Measurements from ENCODE around the gene GABRA6. TPM values are rescaled to one million over a fixed set of nuclear protein-coding genes. Genes with fewer than 3 reads are reported as not detected.
"Not testable (repeated sequence)": the region's sequence is repeated elsewhere in the genome, so short reads cannot be mapped to it uniquely, and the experiment has no call there.

GABRA6 gene
- not detected for total RNA-seq

DNA sequence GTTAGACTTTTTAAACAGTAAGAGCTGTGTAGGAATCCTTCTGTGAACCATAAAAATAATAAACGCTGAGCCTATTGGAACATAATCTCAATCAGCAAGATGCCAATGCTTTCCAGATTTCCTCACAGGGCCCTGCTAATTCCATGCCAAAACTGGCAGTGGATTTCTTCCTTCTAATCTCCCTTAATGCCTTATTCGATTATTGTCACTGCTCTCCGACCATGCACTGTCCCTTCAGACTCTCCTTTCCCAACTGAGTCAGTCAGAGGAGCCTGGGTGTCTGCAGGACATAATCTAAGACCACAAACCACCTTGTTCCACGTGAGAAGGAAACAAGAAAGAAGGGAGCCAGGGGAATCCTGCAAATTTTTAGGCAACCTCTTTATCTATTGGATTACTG is at the start of gene GABRA6:
GABRA6 (plus strand) TSS at position 261 of the 400 bp plus-strand sequence. CDS start 269 bp downstream, outside the sequence.
- H3K9me3 ChIP-seq (ENCODE audit: control insufficient read depth in 3 of 3, low read length in 3 of 3), result no peaks in the 10 kb centered on the region
- no peak within 1 kb of the TSS for H3K9ac ChIP-seq (ENCODE audit: low read depth in 1 of 3, low read length in 3 of 3)
- no peak within 1 kb of the TSS for H3K27ac ChIP-seq (ENCODE audit: low read depth, low read length)
- no peaks in the 10 kb centered on the region for H3K4me1 ChIP-seq (ENCODE audit: control insufficient read depth in 3 of 3, insufficient read depth in 3 of 3, low read length in 3 of 3)
- H3K27me3 ChIP-seq (ENCODE audit: control insufficient read depth in 3 of 3, insufficient read depth in 3 of 3, low read length in 3 of 3), result no peaks in the 10 kb centered on the region
- H3K4me3 ChIP-seq (ENCODE audit: low read length in 3 of 3), result no peak within 1 kb of the TSS
- H3K36me3 ChIP-seq (ENCODE audit: control insufficient read depth in 3 of 3, insufficient read depth in 3 of 3, low read length in 3 of 3), result no peaks in the 10 kb centered on the region

- Histone ChIP-seq H3K4me3 (ENCODE audit: low read length in 3 of 3) (no peak overlapping the region), H3K36me3 (ENCODE audit: control insufficient read depth in 3 of 3, insufficient read depth in 3 of 3, low read length in 3 of 3) (no peaks in the 10 kb centered on the region), H3K9me3 (ENCODE audit: control insufficient read depth in 3 of 3, low read length in 3 of 3) (no peaks in the 10 kb centered on the region), H3K27ac (ENCODE audit: low read depth, low read length) (no peak overlapping the region), H3K9ac (ENCODE audit: low read depth in 1 of 3, low read length in 3 of 3) (no peak overlapping the region), H3K4me1 (ENCODE audit: control insufficient read depth in 3 of 3, insufficient read depth in 3 of 3, low read length in 3 of 3) (no peaks in the 10 kb centered on the region), H3K27me3 (ENCODE audit: control insufficient read depth in 3 of 3, insufficient read depth in 3 of 3, low read length in 3 of 3) (no peaks in the 10 kb centered on the region)
These were observed 47.9 kb upstream of the GABRA6 start for GRCh38 chr5:161637591-161637990.

- Histone ChIP-seq H3K27me3 (ENCODE audit: control insufficient read depth in 3 of 3, insufficient read depth in 3 of 3, low read length in 3 of 3) (no peaks in the 10 kb centered on the region), H3K4me1 (ENCODE audit: control insufficient read depth in 3 of 3, insufficient read depth in 3 of 3, low read length in 3 of 3) (no peaks in the 10 kb centered on the region), H3K9me3 (ENCODE audit: control insufficient read depth in 3 of 3, low read length in 3 of 3) (no peaks in the 10 kb centered on the region), H3K4me3 (ENCODE audit: low read length in 3 of 3) (no peak overlapping the region), H3K36me3 (ENCODE audit: control insufficient read depth in 3 of 3, insufficient read depth in 3 of 3, low read length in 3 of 3) (no peaks in the 10 kb centered on the region), H3K27ac (ENCODE audit: low read depth, low read length) (no peak overlapping the region), H3K9ac (ENCODE audit: low read depth in 1 of 3, low read length in 3 of 3) (no peak overlapping the region)
These were observed 44.1 kb upstream of the GABRA6 start for GRCh38 chr5:161641444-161641843.

- H3K9ac ChIP-seq (ENCODE audit: low read depth in 1 of 3, low read length in 3 of 3), result no peak overlapping the region
- H3K27ac ChIP-seq (ENCODE audit: low read depth, low read length), result no peak overlapping the region
- no peaks in the 10 kb centered on the region for H3K36me3 ChIP-seq (ENCODE audit: control insufficient read depth in 3 of 3, insufficient read depth in 3 of 3, low read length in 3 of 3)
- no peak overlapping the region for H3K4me3 ChIP-seq (ENCODE audit: low read length in 3 of 3)
- H3K27me3 ChIP-seq (ENCODE audit: control insufficient read depth in 3 of 3, insufficient read depth in 3 of 3, low read length in 3 of 3), result no peaks in the 10 kb centered on the region
- no peaks in the 10 kb centered on the region for H3K9me3 ChIP-seq (ENCODE audit: control insufficient read depth in 3 of 3, low read length in 3 of 3)
- no peaks in the 10 kb centered on the region for H3K4me1 ChIP-seq (ENCODE audit: control insufficient read depth in 3 of 3, insufficient read depth in 3 of 3, low read length in 3 of 3)
These were observed 40.3 kb upstream of the GABRA6 start for GRCh38 chr5:161645264-161645663.

DNA sequence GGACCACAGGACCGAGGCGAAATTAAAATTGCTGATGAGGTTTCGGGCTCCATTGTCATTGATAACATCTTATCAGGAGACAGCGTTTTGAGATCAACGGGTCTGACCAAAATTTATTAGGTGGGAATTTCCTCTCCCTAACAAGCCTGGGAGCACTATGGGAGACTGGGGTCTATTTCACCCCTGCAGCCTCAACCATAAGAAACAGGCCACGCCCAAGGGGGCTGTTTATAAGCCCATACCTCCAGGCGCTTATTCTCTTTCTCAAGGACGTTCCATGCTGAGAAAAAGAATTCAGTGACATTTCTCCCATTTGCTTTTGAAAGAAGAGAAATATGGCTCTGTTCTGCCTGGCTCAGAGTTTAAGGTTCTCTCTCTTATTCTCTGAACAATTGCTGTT is 33.6 kb upstream of the GABRA6 start:
- H3K27ac ChIP-seq (ENCODE audit: low read depth, low read length); H3K9me3 ChIP-seq (ENCODE audit: control insufficient read depth in 3 of 3, low read length in 3 of 3); H3K36me3 ChIP-seq (ENCODE audit: control insufficient read depth in 3 of 3, insufficient read depth in 3 of 3, low read length in 3 of 3); H3K9ac ChIP-seq (ENCODE audit: low read depth in 1 of 3, low read length in 3 of 3); H3K4me3 ChIP-seq (ENCODE audit: low read length in 3 of 3); H3K27me3 ChIP-seq (ENCODE audit: control insufficient read depth in 3 of 3, insufficient read depth in 3 of 3, low read length in 3 of 3); H3K4me1 ChIP-seq (ENCODE audit: control insufficient read depth in 3 of 3, insufficient read depth in 3 of 3, low read length in 3 of 3): not testable (repeated sequence)

- Histone ChIP-seq H3K27ac (ENCODE audit: low read depth, low read length) (no peak overlapping the region), H3K27me3 (ENCODE audit: control insufficient read depth in 3 of 3, insufficient read depth in 3 of 3, low read length in 3 of 3) (no peaks in the 10 kb centered on the region), H3K9me3 (ENCODE audit: control insufficient read depth in 3 of 3, low read length in 3 of 3) (peaks cover 0 to 2% (median 0%) of the 10 kb centered on the region in 3 donors), H3K9ac (ENCODE audit: low read depth in 1 of 3, low read length in 3 of 3) (no peak overlapping the region), H3K36me3 (ENCODE audit: control insufficient read depth in 3 of 3, insufficient read depth in 3 of 3, low read length in 3 of 3) (no peaks in the 10 kb centered on the region), H3K4me1 (ENCODE audit: control insufficient read depth in 3 of 3, insufficient read depth in 3 of 3, low read length in 3 of 3) (no peaks in the 10 kb centered on the region), H3K4me3 (ENCODE audit: low read length in 3 of 3) (no peak overlapping the region)
These were observed 24.7 kb upstream of the GABRA6 start for GRCh38 chr5:161660806-161661205.

- Histone ChIP-seq H3K9ac (ENCODE audit: low read depth in 1 of 3, low read length in 3 of 3) (no peak overlapping the region), H3K9me3 (ENCODE audit: control insufficient read depth in 3 of 3, low read length in 3 of 3) (peaks cover 0 to 3% (median 0%) of the 10 kb centered on the region in 3 donors), H3K4me1 (ENCODE audit: control insufficient read depth in 3 of 3, insufficient read depth in 3 of 3, low read length in 3 of 3) (no peaks in the 10 kb centered on the region), H3K36me3 (ENCODE audit: control insufficient read depth in 3 of 3, insufficient read depth in 3 of 3, low read length in 3 of 3) (no peaks in the 10 kb centered on the region), H3K4me3 (ENCODE audit: low read length in 3 of 3) (no peak overlapping the region), H3K27me3 (ENCODE audit: control insufficient read depth in 3 of 3, insufficient read depth in 3 of 3, low read length in 3 of 3) (no peaks in the 10 kb centered on the region), H3K27ac (ENCODE audit: low read depth, low read length) (no peak overlapping the region)
These were observed 22.1 kb upstream of the GABRA6 start for GRCh38 chr5:161663431-161663830.

DNA sequence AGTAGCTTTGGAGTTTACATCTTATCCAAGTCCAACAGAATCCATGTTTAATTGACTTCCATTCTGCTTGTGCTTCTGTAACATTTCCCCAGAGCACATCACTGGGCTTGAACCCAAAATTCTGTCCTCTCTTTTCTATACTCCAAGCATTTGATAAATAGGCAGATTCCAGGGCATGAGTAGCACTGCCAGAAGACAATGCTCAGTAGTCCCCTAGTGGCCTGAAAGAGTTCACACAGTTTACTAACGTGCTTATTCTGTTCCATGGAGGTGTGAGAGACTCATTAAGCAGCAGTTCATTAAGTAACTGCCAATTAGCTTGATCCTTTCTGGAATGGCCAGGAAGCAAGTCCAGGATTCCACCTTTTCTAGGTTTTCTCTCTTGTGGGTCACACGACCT is 9.4 kb upstream of the GABRA6 start:
- Histone ChIP-seq H3K27ac (ENCODE audit: low read depth, low read length) (no peak overlapping the region), H3K27me3 (ENCODE audit: control insufficient read depth in 3 of 3, insufficient read depth in 3 of 3, low read length in 3 of 3) (no peaks in the 10 kb centered on the region), H3K9me3 (ENCODE audit: control insufficient read depth in 3 of 3, low read length in 3 of 3) (no peaks in the 10 kb centered on the region), H3K36me3 (ENCODE audit: control insufficient read depth in 3 of 3, insufficient read depth in 3 of 3, low read length in 3 of 3) (no peaks in the 10 kb centered on the region), H3K9ac (ENCODE audit: low read depth in 1 of 3, low read length in 3 of 3) (no peak overlapping the region), H3K4me1 (ENCODE audit: control insufficient read depth in 3 of 3, insufficient read depth in 3 of 3, low read length in 3 of 3) (no peaks in the 10 kb centered on the region), H3K4me3 (ENCODE audit: low read length in 3 of 3) (no peak overlapping the region)

- H3K9ac ChIP-seq (ENCODE audit: low read depth in 1 of 3, low read length in 3 of 3), result no peak overlapping the region
- no peaks in the 10 kb centered on the region for H3K27me3 ChIP-seq (ENCODE audit: control insufficient read depth in 3 of 3, insufficient read depth in 3 of 3, low read length in 3 of 3)
- H3K36me3 ChIP-seq (ENCODE audit: control insufficient read depth in 3 of 3, insufficient read depth in 3 of 3, low read length in 3 of 3), result no peaks in the 10 kb centered on the region
- H3K4me3 ChIP-seq (ENCODE audit: low read length in 3 of 3), result no peak overlapping the region
- H3K27ac ChIP-seq (ENCODE audit: low read depth, low read length), result no peak overlapping the region
- H3K4me1 ChIP-seq (ENCODE audit: control insufficient read depth in 3 of 3, insufficient read depth in 3 of 3, low read length in 3 of 3), result no peaks in the 10 kb centered on the region
- no peaks in the 10 kb centered on the region for H3K9me3 ChIP-seq (ENCODE audit: control insufficient read depth in 3 of 3, low read length in 3 of 3)
These were observed 628 bp downstream of the GABRA6 start for GRCh38 chr5:161686149-161686548.

GRCh38 chr5:161686881-161687280 is 1.4 kb downstream of the GABRA6 start:
- H3K27me3 ChIP-seq (ENCODE audit: control insufficient read depth in 3 of 3, insufficient read depth in 3 of 3, low read length in 3 of 3), result no peaks in the 10 kb centered on the region
- no peak overlapping the region for H3K9ac ChIP-seq (ENCODE audit: low read depth in 1 of 3, low read length in 3 of 3)
- no peaks in the 10 kb centered on the region for H3K9me3 ChIP-seq (ENCODE audit: control insufficient read depth in 3 of 3, low read length in 3 of 3)
- H3K4me3 ChIP-seq (ENCODE audit: low read length in 3 of 3), result no peak overlapping the region
- H3K27ac ChIP-seq (ENCODE audit: low read depth, low read length), result no peak overlapping the region
- no peaks in the 10 kb centered on the region for H3K36me3 ChIP-seq (ENCODE audit: control insufficient read depth in 3 of 3, insufficient read depth in 3 of 3, low read length in 3 of 3)
- H3K4me1 ChIP-seq (ENCODE audit: control insufficient read depth in 3 of 3, insufficient read depth in 3 of 3, low read length in 3 of 3), result no peaks in the 10 kb centered on the region

DNA sequence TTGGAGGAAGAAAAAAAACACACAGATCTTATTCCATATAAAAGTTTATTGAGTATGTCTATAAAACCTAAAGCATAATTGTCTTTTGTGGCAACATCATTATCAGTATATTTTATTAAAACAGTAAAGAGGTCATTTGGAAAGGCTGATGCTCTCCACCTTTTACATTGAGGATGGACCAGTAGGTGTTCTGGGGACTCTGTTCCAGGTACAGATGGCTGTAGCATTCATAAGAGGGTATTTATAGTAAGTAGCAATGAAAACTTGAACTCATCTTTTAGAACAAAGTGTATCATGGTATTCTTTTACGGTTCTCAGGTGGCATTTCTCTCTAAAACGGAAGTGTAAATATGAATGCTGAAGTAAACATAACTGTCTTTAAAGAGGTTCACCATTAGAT is 1.8 kb downstream of the GABRA6 start:
- Histone ChIP-seq H3K27ac (ENCODE audit: low read depth, low read length) (no peak overlapping the region), H3K4me1 (ENCODE audit: control insufficient read depth in 3 of 3, insufficient read depth in 3 of 3, low read length in 3 of 3) (no peaks in the 10 kb centered on the region), H3K27me3 (ENCODE audit: control insufficient read depth in 3 of 3, insufficient read depth in 3 of 3, low read length in 3 of 3) (no peaks in the 10 kb centered on the region), H3K9me3 (ENCODE audit: control insufficient read depth in 3 of 3, low read length in 3 of 3) (no peaks in the 10 kb centered on the region), H3K36me3 (ENCODE audit: control insufficient read depth in 3 of 3, insufficient read depth in 3 of 3, low read length in 3 of 3) (no peaks in the 10 kb centered on the region), H3K9ac (ENCODE audit: low read depth in 1 of 3, low read length in 3 of 3) (no peak overlapping the region), H3K4me3 (ENCODE audit: low read length in 3 of 3) (no peak overlapping the region)
